Measurements from ENCODE around the gene MYO5B.
"Not testable (repeated sequence)": the region's sequence is repeated elsewhere in the genome, so short reads cannot be mapped to it uniquely, and the experiment has no call there.

Gene MYO5B

DNA sequence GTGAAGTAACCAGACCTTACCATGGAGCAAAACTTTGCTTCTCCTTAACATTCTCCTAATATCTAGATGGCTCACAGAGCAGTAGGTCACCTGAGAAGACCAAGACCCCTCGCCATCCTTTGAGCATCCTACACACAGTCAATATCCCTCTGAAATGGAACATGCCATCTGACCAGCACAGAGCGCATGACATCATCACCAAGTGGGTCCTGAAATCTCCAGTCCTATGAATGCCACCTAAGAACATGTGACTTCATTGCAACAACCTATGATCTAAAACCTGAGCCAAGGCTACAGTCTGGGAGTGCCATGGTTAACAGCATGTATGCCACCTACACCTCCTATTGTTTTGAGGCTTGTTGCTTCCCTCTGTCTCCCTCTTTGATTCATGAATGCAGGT lies 305.4 kb downstream of the MYO5B start:
- not testable (repeated sequence) for FAIRE-seq; DNase-seq (ENCODE audit: low spot score)

DNA sequence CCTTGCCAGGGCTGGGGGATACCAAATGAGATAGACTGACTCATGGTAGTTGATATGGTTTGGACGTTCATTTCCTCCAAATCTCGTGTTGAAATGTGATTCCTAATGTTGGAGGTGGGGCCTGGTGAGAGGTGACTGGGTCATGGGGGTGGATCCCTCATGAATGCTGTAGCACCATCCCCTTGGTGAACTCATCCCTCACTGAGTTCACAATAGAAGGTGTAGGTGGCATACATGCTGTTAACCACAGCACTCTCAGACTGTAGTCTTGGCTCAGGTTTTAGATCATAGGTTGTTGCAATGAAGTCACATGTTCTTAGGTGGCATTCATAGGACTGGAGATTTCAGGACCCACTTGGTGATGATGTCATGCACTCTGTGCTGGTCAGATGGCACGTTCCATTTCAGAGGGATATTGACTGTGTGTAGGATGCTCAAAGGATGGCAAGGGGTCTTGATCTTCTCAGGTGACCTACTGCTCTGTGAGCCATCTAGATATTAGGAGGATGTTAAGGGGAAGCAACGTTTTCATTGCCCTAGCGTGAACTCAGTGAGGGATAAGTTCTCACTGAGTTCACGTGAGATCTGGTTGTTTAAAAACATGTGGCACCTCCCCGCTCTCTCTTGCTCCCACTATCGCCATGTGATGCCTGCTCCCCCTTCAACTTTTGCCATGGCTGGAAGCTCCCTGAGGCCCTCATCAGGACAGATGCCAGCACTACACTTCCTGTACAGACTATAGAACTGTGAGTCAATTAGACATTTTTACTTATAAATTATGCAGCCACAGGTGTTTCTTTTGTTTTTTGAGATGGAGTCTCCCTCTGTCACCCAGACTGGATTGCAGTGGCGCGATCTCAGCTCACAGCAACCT lies 307.8 kb downstream of the MYO5B start:
- FAIRE-seq, result peak; percentile 83
- DNase-seq (ENCODE audit: low spot score), result no peak

DNA sequence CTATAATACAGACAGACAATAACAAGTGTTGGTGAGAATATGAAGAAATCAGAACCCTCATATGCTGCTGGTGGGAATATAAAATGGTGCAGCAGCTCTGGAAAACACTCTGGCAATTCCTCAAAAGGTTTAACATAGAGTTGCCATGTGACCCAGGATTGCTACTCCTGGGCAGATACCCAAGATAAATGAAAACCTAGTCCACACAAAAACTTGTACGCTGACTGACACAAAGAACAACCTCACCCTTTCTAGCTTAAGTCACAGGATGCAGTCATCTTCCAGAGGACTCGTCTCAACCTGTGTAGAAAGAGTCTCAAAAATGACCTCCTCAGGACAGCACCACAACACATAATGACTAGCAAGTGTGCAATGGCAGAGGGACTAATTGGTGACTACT lies 310.0 kb downstream of the MYO5B start:
- no peak for FAIRE-seq
- DNase-seq (ENCODE audit: low spot score), result no peak

DNA sequence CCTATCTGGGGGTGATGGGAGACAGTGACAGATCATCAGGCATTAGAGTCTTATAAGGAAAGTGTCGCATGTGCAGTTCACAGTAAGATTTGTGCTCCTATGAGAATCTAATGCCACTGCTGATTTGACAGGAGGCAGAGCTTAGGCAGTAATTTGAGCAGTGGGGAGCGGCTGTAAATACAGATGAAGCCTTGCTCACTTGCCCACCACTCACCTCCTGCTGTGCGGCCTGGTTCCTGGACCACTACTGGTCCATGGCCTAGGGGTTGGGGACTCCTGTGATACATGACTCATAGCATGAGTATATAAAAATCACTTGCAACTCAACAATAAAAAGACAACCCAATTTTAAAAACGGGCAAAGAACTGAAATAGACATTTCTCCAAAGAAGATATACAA lies 310.5 kb downstream of the MYO5B start:
- DNase-seq (ENCODE audit: low spot score), result no peak

DNA sequence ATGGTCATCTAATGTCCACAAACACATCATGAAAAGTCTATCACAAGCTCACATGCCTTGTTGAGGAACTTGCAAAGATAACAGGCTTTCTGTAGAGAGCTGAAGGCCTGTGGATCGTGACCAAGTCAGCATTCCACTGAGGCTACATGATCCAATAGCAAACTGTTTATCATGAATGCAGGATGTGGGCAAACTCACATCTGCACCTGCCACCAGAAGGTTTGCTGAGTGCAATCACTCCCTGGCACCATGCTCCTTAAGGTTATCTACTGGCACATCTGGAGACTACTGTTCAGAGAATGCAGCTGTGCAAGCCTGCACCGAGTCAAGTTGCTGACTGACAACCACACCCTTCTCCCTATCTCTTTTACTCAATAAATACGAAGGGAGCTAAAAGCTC lies 314.3 kb downstream of the MYO5B start:
- DNase-seq (ENCODE audit: low spot score), result no peak
- peak; percentile 5 for FAIRE-seq

More for the DNA sequence above, 310.5 kb downstream of the MYO5B start:
- FAIRE-seq, result no peak

DNA sequence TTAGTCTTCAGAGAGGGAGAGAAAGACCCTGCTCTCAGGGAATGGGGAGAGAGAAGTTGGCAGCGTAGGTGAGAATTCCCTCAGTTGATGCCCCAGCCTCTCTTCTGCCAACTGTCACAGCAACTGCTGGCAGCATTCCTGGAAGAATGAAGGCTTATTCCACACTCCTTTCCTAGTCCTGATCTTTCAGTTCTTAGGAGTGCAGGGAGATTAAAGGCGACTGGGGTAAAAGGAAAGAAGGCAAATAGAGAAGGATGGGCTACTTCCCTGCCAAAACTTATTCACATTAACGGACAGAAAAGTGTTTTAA lies 315.7 kb downstream of the MYO5B start:
- FAIRE-seq (no peak), DNase-seq (ENCODE audit: low spot score) (no peak)

DNA sequence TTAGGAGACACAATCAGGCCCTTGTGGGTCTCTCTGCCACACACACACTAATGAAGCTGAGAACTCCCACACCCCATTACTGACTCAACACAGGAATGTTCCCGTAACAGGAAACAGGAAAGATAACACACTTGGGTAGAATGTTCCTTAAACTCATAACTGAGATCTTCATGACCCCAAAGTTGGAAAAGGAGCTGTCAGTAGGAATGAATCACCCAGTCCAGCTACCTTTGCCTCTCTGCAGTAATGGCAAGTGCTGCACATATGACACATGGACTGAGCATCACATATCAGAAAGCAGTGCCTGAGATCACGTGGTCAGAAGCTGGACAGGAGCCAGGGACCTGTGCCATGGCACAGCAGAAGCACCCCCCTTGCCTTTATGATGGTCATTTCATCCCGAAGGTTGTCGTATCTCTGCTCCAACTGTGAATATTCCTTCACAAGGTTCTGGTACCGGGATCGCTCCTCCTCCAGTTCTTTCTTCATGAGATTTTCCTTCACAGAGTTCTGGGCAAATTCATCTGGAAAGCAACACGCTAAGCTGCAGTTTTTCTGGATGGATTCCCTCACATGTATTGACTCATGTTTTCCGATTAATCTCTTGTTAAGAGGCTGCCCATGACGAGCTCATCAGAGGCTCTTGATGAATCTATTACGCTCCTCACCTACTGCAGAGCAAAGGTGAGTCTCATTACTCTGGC lies 316.2 kb downstream of the MYO5B start:
- FAIRE-seq, result no peak
- DNase-seq (ENCODE audit: low spot score), result peak; percentile 56

DNA sequence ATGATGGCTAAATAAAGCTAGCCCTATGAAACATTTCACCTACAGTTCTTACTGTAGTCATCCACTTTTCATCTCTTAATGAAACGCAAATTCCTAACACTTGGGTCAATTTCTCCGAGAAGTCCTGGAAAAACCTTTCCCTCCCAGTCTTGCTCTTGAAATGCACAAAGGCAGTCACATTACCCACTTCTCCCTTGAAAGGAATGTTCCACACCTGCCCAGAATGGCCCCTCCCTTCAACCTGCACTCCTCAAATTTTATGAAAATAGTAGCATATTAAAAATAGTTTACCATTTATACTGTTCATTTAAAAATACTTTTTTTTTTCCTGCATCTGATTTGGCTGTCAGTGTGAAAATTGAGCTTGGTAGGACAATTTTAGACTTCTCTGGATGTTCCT lies 316.9 kb downstream of the MYO5B start:
- FAIRE-seq (no peak), DNase-seq (ENCODE audit: low spot score) (no peak)

DNA sequence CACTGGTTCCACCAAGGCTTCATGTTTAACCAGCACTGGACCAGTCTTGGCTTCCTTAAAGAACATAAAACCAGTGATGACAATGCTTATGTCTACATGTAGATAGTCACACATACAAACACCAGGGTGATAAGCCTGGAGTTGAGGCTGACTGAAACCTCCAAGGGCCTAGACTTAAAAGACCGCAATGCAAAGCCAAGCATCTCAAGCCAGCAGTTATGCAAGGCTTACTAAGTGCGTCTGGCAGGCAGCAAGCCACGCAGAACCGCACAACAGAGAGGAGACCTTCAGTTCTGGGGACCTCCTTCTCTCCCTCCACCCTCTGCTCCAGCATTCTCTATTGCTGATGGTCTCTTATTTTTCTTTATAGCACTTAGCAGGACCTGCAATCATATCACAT lies 318.4 kb downstream of the MYO5B start:
- no peak for FAIRE-seq

DNA sequence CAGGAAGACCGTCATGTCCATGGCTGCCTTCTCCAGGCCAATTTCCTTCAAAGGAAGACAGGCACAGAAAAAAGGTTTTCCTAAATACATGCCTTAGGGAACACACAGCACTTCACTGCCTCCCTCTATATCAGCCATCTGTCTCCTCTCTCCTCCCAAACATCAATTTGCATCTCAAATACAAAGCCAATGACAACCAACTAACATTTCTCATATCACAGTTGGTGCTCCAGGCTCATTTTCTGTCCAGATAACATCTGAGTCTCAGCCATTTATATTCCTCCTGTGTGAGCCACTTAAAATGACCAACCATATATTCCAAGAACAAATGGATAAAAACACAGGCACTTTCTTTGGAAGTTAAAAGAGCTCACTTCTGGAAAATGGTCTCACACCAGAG lies 319.2 kb downstream of the MYO5B start:
- no peak for DNase-seq (ENCODE audit: low spot score)
- FAIRE-seq, result no peak

More for the DNA sequence above, 318.4 kb downstream of the MYO5B start:
- DNase-seq (ENCODE audit: low spot score), result no peak

DNA sequence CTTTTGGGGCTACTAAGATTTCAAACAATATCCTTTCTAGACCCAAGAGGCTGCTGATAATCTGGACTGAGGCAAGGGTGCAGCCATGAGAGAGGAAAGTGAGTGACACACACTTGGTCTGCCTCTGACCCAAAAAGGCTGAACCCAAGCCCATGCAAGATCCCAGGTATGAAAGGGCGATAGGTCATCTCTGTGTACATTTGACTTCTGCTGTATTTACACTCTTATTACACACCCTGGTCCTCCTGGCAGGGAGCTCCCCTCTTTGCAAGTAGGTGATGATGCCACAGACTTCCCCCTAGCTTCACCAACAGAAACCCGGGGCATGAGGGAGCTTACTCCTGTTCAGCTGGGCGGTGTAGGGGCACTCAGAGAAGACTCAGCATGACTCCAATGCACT lies 319.8 kb downstream of the MYO5B start:
- no peak for FAIRE-seq
- no peak for DNase-seq (ENCODE audit: low spot score)

DNA sequence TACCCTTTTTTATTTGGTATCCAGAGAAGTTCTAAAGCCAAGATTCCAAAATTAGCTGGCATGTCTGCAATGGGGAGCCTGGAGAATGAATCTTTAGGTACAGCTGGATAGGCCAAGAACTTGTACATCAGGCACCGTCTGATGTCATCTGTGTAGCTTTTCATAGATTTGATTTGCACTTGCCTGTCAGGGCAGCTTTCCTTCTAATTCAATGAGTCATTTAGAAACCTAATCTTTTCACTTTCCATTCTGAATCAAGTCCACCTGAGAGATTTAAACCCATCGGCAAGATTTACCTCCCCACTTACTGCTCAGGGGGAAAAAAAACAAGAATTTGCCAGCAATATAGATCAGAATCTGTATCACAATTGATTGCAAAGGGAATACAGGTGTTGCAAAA lies 320.7 kb downstream of the MYO5B start:
- FAIRE-seq (no peak), DNase-seq (ENCODE audit: low spot score) (no peak)

DNA sequence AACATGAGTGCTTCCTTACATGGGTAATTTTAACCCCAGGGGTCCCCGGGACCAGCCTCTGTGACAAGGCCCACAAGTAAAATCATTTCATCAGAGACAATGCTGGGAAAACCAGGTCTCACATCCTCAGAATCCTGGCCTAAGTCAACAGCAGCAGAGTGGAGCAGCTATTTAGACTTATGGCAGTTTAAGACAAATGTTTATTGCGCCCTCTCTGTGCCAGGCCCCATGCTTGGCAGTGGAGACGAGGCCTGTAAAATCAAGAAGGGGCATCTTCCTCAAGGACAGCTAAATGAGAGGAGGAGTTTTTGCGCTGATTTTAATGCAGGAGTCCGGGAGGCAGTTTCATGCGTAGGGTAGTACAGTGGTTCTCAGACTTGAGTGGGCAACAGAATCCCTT lies 325.6 kb downstream of the MYO5B start:
- FAIRE-seq, result no peak

DNA sequence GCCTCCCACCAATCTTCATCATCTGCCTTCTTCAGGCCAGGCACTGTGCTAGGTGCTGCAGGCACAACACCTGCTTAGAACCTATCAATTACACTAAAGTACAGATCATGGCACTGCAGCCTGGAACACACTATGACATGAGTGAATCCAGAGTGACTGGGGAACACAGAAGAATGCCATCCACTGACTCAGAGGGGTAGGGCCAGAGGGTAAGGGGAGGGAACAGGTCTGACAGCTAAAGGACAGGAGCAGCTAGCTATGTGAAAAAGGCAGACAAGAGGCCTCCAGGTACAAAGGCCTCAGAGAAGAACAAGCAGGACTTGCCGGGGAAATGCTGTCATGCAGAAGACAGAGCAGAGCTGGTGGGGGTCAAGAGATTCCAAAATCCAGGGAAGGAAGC lies 328.3 kb downstream of the MYO5B start:
- DNase-seq (ENCODE audit: low spot score), result no peak

More for the DNA sequence above, 325.6 kb downstream of the MYO5B start:
- no peak for DNase-seq (ENCODE audit: low spot score)

DNA sequence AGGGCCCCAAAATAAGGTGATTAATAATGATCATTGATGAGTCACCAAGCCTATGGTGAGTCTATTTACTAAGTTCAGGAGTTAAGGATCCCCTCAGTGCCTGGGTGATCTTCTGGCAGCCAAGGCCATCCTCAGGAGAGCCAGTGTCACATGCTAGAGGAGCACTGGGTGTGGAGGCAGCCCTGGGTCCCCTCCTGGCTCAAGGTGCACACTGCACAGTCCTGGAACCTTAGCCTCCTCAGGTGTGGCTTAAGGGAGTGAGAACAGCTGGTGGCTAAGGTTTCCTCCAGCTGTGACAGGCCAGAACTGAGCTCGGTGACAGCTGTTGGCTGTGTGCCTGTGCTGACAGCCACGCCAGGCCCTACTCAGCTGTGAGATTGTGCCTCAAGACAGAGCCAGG lies 329.5 kb downstream of the MYO5B start:
- DNase-seq (ENCODE audit: low spot score) (no peak), FAIRE-seq (no peak)

More for the DNA sequence above, 328.3 kb downstream of the MYO5B start:
- FAIRE-seq, result no peak

DNA sequence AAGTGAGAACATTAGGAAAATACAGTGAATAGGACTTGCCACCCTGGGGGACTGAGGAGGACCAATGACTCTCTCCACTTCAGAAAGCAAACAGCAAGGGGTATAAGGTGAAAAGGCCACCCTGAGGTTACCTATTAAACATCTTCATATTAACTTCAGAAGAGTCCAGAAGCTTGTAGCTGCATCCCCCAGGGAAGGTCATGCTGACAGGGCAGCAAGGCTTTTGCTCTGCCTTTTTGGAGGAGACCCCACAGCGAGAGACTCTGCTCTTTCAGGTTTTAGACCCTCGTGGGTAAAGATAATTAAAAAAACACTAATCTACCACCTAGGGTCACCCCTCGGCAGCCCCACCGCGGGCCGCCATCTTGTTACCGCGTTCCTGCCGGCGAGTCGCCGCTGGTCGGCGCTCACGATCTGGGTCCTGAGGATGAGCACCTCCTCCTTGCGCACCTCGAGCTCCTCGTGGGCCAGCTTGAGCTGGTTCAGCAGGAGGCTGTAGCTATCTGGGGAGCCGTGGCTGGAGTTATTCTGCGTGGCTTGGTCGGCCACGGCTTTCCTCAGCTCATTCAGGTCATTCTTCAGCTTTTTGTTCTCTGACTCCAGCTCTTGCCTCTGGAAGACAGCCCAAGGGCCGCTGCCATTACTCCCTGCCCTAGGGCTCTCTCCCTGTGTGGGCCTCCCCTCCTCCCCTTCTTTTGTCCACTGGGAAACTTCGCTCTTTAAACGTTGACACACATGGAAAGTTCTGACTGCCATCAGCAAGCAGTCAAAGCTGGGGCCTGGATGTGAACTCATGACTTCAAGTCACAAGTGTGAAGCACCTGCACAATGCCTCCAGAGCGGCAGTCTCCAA lies 331.0 kb downstream of the MYO5B start:
- DNase-seq (ENCODE audit: low spot score), result no peak

DNA sequence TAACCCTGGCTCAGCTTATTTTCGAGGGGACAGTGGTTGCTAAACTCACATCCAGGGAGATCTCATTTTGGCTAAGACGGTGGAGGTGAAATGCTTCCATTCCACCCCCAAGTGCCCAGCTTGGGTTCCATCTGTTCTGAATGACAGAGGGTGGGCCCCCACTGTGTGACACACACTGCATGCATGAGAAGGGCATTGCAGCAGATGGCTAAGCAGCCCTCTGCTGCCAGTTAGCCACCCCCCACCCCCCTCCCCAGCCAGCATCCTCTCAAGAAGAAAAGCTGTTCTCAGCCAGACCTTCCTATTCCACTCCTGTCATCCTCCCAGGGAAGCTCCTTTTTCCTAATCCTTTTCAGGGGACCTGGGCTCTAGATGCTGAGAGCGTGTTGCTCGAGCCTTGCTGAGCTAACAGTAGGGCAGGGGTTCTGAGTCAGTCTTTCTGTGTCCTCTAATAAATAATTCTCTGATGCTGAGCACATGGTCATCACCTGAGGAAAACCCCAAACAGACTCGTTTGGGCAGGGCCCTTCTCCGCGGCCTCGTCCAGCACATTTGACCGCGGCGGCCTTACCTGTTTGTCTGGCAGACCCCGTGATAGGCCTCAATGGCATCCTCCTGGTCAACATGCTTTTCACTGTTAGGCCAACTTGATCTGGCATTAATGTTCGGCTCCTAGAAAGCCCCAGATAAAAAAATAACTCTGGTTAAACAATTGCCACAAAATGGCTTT lies 332.1 kb downstream of the MYO5B start:
- DNase-seq (ENCODE audit: low spot score), result no peak
- FAIRE-seq, result no peak

More for the DNA sequence above, 331.0 kb downstream of the MYO5B start:
- FAIRE-seq, result no peak

DNA sequence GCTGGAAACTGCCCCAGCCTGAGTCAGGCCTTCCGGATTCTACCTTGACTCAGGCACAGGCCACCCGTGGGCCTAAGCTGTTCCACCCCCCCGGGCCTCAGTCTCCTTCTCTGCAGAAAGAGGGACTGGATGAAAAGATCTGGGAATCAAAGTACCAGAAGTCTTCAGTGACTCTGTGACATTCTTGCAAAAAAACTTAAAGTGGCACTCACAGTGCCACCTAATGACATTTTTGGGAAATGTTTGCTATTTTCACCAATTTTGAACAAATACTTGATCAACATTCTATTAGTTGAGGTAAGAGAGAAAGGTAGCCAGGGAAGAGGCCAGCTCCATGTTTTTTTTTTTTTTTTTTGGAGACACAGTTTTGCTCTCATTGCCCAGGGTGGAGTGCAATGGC lies 333.3 kb downstream of the MYO5B start:
- FAIRE-seq (no peak), DNase-seq (ENCODE audit: low spot score) (no peak)

DNA sequence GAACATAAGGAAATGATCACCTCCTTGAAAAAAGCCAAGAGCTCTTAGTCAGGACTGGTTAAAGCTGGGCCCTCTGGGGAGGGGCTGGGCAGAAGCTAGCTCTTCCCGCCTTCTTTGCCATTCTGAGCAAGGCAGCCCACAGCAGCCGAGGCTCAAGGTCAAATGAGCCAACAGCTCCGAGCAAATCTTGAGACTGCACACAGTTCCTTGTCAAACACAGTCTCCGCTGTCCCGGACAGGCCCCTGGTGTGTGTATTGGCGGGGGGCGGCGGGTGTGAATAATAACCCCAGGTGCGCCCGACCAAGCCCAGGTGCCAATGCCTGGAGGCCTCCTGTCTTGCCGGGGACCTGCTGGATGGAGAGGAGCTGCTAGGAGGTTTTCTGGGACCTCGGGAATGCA lies 335.2 kb downstream of the MYO5B start:
- DNase-seq (ENCODE audit: low spot score), result no peak
- no peak for FAIRE-seq

DNA sequence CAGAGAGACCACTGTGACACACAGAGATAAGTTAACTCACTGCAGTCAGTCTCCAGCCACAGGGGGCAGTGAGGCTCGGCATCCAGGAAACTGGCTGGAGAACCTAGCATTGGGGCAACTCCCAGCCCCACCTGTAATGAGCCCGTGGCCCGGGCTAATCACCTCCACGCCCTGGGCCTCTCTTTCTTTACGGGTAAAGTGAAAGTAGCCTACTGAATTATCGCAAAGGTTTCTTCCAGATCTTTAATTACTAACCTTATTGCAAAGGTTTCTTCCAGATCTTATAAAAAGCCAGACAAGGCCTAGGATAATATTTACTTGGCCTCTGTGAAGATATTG lies 336.0 kb downstream of the MYO5B start:
- DNase-seq (ENCODE audit: low spot score) (no peak), FAIRE-seq (no peak)

DNA sequence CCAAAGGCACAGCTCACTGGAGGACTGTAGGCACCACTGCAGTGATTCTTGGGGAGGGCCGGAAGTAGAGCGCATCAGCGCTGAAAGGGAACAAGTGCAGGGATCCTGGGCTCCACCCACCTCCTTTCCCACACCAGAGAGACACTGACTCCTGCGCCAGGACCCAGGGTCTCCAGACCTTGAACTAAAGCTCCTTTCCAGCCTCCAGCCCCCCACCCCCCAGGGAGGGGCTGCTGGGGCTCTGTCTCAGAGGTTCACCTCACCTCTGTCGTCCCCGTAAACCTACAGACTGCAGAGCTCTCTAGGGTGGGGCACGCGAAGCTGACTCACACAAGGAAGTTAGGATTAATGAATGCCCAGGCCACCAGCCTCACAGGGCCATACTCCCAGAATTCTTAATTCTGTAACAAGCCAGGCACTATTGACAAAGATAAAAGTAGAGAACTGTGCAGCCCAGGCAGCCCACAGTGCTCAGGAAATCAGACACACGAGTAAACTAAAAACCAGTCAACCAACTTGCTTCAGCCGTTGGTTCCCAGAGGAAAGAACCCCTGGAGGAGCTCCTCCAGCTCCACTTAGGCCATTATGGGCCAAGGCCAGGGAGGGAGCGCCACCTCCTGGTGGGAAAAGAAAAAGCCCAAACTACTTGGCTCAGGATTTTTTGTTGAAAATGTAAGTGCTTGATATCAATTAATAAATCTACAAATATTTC lies 336.5 kb downstream of the MYO5B start:
- peak; percentile 63 for DNase-seq (ENCODE audit: low spot score)
- no peak for FAIRE-seq

Measured in urothelium cell line (cell line).